ENCODE measurements around the gene ZNF575.

DNA sequence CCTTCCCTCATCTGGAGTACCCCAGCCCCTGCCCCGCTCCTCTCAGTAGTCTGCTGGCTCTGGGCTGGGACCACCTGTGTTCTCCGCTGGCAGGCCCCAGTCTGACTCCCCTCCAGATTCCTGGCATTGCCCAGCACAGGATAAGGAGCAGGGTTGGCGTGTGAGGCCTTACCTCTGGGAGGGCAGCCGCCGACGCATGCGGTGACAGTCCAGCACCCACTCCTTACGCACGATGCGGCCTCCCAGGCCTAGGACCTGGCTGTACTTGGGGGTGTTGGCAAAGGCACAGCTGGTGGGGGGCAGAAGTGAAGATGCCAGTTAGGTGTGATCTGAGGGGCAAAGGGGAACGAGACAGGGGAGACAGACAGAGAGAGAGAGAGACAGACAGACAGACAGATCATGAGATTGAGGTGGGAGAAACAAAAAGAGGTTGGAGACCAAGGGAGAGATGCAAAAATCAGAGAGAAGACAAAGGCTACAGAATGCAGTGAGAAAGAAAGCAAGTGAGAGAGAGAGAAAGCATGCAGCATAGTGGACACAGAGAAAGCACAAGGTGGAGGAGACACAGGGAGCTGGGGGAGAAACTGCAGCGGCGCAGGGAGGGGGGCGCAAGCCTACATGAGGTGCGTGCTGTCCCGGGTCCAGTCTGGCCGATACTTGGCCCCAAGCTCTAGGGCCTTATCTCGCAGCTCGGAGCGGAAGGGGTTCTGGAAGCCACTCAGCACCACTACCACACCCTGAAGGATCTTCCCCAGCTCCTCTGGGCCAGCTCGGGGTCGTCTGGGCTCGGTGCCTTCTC lies 18.6 kb downstream of the ZNF575 start:
- TF ChIP-seq, protein P1, sequence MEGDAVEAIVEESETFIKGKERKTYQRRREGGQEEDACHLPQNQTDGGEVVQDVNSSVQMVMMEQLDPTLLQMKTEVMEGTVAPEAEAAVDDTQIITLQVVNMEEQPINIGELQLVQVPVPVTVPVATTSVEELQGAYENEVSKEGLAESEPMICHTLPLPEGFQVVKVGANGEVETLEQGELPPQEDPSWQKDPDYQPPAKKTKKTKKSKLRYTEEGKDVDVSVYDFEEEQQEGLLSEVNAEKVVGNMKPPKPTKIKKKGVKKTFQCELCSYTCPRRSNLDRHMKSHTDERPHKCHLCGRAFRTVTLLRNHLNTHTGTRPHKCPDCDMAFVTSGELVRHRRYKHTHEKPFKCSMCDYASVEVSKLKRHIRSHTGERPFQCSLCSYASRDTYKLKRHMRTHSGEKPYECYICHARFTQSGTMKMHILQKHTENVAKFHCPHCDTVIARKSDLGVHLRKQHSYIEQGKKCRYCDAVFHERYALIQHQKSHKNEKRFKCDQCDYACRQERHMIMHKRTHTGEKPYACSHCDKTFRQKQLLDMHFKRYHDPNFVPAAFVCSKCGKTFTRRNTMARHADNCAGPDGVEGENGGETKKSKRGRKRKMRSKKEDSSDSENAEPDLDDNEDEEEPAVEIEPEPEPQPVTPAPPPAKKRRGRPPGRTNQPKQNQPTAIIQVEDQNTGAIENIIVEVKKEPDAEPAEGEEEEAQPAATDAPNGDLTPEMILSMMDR (conservative IDR thresholded peaks at IDR 0.05): no peak
- no peak for TF ChIP-seq ZFX (IDR thresholded peaks at IDR 0.05)

Data from C4-2B (cell line).